HepG2 (cell line): ENCODE data around the gene ST6GALNAC4. TPM values are rescaled to one million over a fixed set of nuclear protein-coding genes. Genes with fewer than 3 reads are reported as not detected.

ENCODE experiments used
- ATRX ChIP-seq: sonication (generic); formaldehyde crosslinking; IDR thresholded peaks from 2 replicates; pipeline ENCODE4 v1.4.0; 2020; ENCODE audit warnings: missing genetic modification reagents, borderline replicate concordance
- FOXP1 ChIP-seq, 2 experiments: fragments of 450-650 bp in 1 of 2; IDR thresholded peaks; 2 replicates each; pipeline ENCODE4 v1.6.1; 2017 to 2018; ENCODE audit warnings: antibody characterized with exemption in 1 of 2
- HOXD1 ChIP-seq: sonication (generic); formaldehyde crosslinking; IDR thresholded peaks from 2 replicates; pipeline ENCODE4 v1.5.0; 2020; ENCODE audit warnings: missing genetic modification reagents
- LRRFIP1 ChIP-seq: sonication (generic); formaldehyde crosslinking; conservative IDR thresholded peaks from 2 replicates; pipeline ENCODE4 v1.4.0; 2020; ENCODE audit warnings: missing genetic modification reagents
- POGK ChIP-seq: sonication (generic); formaldehyde crosslinking; conservative IDR thresholded peaks from 2 replicates; pipeline ENCODE4 v1.8.0; 2022; ENCODE audit warnings: mild to moderate bottlenecking, moderate library complexity, missing genetic modification reagents
- SAP130 ChIP-seq: IDR thresholded peaks from 2 replicates; pipeline ENCODE4 v1.6.1; 2016; ENCODE audit warnings: low read depth
- THAP8 ChIP-seq: sonication (generic); formaldehyde crosslinking; IDR thresholded peaks from 2 replicates; pipeline ENCODE4 v1.5.1; 2020; ENCODE audit warnings: missing genetic modification reagents, mild to moderate bottlenecking, borderline replicate concordance
- TSC22D2 ChIP-seq: sonication (generic); formaldehyde crosslinking; IDR thresholded peaks from 2 replicates; pipeline ENCODE4 v1.5.1; 2020; ENCODE audit warnings: missing genetic modification reagents, mild to moderate bottlenecking, borderline replicate concordance
- ZFX ChIP-seq: sonication (generic); formaldehyde crosslinking; IDR thresholded peaks from 2 replicates; pipeline ENCODE4 v1.4.0; 2020; ENCODE audit warnings: mild to moderate bottlenecking, low read depth, missing genetic modification reagents, moderate library complexity
- ZFYVE20 ChIP-seq: sonication (generic); formaldehyde crosslinking; IDR thresholded peaks from 2 replicates; pipeline ENCODE4 v1.8.0; 2023; ENCODE audit warnings: low read depth, mild to moderate bottlenecking, moderate library complexity, missing genetic modification reagents, borderline replicate concordance
- ZNF12 ChIP-seq: sonication (generic); formaldehyde crosslinking; IDR thresholded peaks from 2 replicates; pipeline ENCODE4 v1.5.0; 2020; ENCODE audit warnings: missing genetic modification reagents
- ZNF24 ChIP-seq: fragments of 450-650 bp; IDR thresholded peaks from 2 replicates; pipeline ENCODE4 v1.6.1; 2017; ENCODE audit warnings: antibody characterized with exemption, mild to moderate bottlenecking
- polyA plus RNA-seq, 8 experiments: library from polyadenylated mRNA; depleted of rRNA in 3 of 8; stranded (reverse) in 7 of 8; unstranded in 1 of 8; fragments of >200 nt; fragmentation: Illumina TruSeq in 4 of 8; extraction: Trizol in 4 of 8; gene quantifications; 2 replicates each; pipeline versions ENCODE4 v1.2.1 to v1.2.3, GENCODE V29; 2011 to 2016; ENCODE audit warnings: low read depth in 4 of 8, missing spikeins in 1 of 8, mixed read lengths in 1 of 8; ENCODE audit not compliant: insufficient read depth in 1 of 8
- total RNA-seq, 5 experiments: library from RNA; depleted of rRNA; stranded (reverse); fragments of >200 nt; fragmentation: Illumina TruSeq; extraction: Trizol; gene quantifications; 2 replicates each; pipeline ENCODE4 v1.2.3, GENCODE V29; 2016; ENCODE audit warnings: low read depth in 1 of 5
- TF ChIP-seq, protein P1 (sequence below): sonication (generic); formaldehyde crosslinking; IDR thresholded peaks from 2 replicates; pipeline ENCODE4 v1.8.0; 2022; ENCODE audit warnings: mild to moderate bottlenecking, missing genetic modification reagents, borderline replicate concordance
- TF ChIP-seq, protein P2 (sequence below): sonication (generic); formaldehyde crosslinking; IDR thresholded peaks from 2 replicates; pipeline ENCODE4 v1.5.1; 2020; ENCODE audit warnings: missing genetic modification reagents, mild to moderate bottlenecking, borderline replicate concordance
- TF ChIP-seq, protein P3 (sequence below): sonication (generic); formaldehyde crosslinking; IDR thresholded peaks from 2 replicates; pipeline ENCODE4 v1.4.0; 2020; ENCODE audit warnings: missing genetic modification reagents
- TF ChIP-seq, protein P4 (sequence below): sonication (generic); formaldehyde crosslinking; conservative IDR thresholded peaks from 2 replicates; pipeline ENCODE4 v1.4.0; 2020; ENCODE audit warnings: missing genetic modification reagents

ST6GALNAC4 gene
- total and polyA plus RNA-seq, 2 of the 13 experiments (the other 11 are each of a cell fraction or from before 2014, with no cell fraction given): 18.8 to 27.7 TPM

GRCh38 chr9:127903557-127904475, 13.0 kb downstream of the ST6GALNAC4 start (continued):
- TF ChIP-seq HOXD1 (CRISPR knock-in tag) (peak; percentile 88), ZFX (CRISPR knock-in tag) (peak; percentile 79), ATRX (CRISPR knock-in tag) (no peak), TSC22D2 (CRISPR knock-in tag) (no peak; the same call in 1 of the 2 replicates), FOXP1 (IDR thresholded peaks at IDR 0.05) (no peak), FOXP1 (CRISPR knock-in tag; IDR thresholded peaks at IDR 0.05) (peak; percentile 63), ZNF24 (no peak), LRRFIP1 (CRISPR knock-in tag) (no peak), ZFYVE20 (no peak), SAP130 (CRISPR knock-in tag) (peak; percentile 95), THAP8 (CRISPR knock-in tag) (no peak), POGK (CRISPR knock-in tag) (no peak), ZNF12 (0 out of 2 replicates have a peak, but pooled peaks have one; percentile 31)
- TF ChIP-seq, protein P1, sequence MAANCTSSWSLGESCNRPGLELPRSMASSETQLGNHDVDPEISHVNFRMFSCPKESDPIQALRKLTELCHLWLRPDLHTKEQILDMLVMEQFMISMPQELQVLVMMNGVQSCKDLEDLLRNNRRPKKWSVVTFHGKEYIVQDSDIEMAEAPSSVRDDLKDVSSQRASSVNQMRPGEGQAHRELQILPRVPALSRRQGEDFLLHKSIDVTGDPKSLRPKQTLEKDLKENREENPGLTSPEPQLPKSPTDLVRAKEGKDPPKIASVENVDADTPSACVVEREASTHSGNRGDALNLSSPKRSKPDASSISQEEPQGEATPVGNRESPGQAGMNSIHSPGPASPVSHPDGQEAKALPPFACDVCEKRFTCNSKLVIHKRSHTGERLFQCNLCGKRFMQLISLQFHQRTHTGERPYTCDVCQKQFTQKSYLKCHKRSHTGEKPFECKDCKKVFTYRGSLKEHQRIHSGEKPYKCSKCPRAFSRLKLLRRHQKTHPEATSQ (CRISPR knock-in tag): no peak
- TF ChIP-seq, protein P2, sequence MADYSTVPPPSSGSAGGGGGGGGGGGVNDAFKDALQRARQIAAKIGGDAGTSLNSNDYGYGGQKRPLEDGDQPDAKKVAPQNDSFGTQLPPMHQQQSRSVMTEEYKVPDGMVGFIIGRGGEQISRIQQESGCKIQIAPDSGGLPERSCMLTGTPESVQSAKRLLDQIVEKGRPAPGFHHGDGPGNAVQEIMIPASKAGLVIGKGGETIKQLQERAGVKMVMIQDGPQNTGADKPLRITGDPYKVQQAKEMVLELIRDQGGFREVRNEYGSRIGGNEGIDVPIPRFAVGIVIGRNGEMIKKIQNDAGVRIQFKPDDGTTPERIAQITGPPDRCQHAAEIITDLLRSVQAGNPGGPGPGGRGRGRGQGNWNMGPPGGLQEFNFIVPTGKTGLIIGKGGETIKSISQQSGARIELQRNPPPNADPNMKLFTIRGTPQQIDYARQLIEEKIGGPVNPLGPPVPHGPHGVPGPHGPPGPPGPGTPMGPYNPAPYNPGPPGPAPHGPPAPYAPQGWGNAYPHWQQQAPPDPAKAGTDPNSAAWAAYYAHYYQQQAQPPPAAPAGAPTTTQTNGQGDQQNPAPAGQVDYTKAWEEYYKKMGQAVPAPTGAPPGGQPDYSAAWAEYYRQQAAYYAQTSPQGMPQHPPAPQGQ (CRISPR knock-in tag): no peak
- TF ChIP-seq, protein P3, sequence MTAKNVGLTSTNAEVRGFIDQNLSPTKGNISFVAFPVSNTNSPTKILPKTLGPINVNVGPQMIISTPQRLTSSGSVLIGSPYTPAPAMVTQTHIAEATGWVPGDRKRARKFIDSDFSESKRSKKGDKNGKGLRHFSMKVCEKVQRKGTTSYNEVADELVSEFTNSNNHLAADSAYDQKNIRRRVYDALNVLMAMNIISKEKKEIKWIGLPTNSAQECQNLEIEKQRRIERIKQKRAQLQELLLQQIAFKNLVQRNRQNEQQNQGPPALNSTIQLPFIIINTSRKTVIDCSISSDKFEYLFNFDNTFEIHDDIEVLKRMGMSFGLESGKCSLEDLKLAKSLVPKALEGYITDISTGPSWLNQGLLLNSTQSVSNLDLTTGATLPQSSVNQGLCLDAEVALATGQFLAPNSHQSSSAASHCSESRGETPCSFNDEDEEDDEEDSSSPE (CRISPR knock-in tag): no peak
- TF ChIP-seq, protein P4, sequence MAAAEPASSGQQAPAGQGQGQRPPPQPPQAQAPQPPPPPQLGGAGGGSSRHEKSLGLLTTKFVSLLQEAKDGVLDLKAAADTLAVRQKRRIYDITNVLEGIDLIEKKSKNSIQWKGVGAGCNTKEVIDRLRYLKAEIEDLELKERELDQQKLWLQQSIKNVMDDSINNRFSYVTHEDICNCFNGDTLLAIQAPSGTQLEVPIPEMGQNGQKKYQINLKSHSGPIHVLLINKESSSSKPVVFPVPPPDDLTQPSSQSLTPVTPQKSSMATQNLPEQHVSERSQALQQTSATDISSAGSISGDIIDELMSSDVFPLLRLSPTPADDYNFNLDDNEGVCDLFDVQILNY (CRISPR knock-in tag): no peak
